Measurements from ENCODE around the gene CACNA1I.
A peak's percentile ranks its signal among the peaks of the same experiment; 100 is the strongest.

DNA sequence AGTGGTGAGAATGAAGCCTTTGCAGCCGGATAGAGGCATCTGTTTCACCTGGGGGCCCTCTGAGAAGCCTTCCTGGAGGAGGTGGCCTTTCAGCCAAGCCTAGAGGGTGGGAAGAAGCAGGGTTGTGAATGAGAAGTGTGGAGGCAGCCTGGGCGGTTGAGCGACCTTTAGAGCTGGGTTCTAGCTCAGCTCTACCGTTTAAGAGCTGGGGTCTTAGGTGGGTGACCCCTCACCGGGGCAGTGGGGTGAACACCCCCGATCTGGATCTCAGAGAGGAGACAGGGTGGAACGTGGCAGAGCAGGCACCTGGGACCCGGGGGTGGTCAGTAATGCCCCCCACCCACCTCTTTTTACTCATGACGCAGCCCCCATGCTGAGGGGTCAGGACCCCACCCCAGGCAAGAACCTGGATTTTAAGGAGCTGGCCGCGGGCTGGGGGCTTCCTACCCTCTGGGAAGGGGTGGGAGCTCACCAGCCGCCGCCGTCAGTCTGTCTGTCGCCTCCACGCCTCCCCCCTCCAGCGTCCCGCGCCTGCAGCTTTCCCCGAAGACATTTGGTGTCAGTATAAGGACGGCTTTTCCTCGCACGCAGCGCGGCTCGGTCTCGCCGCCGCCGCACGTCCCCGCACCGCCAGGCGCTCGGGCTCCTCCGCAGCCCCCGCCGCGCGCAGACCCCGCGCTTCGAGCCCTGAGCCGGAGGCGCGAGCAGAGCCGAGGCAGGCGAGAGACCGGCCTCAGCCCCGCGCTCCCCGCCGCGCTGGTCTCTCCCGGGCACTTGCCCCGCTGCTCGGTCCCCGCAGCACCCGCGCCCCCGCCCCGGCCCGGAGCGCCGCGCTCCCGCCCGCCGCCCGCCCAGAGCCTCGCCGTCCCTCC is 13.3 kb upstream of the CACNA1I start:
- TF ChIP-seq CTCF (conservative IDR thresholded peaks at IDR 0.05 in 1 of 2, IDR thresholded peaks at IDR 0.05 in 1 of 2; ENCODE audit: low read depth in 1 of 2, low read length in 2 of 2) (peak in 1 of 2 donors; percentile 21), EZH2 (IDR thresholded peaks at IDR 0.05; ENCODE audit: low read length, missing control alignments) (peak; percentile 91)
